Inferior parietal cortex (tissue), 1 donor: ENCODE data around the gene NAV1.
"Not testable (repeated sequence)": the region's sequence is repeated elsewhere in the genome, so short reads cannot be mapped to it uniquely, and the experiment has no call there.

Source experiments
- DNase-seq: peaks from one replicate; pipeline ENCODE4 v3.0.0-alpha.2; 2016; ENCODE audit errors: extremely low spot score

Gene NAV1, protein sequence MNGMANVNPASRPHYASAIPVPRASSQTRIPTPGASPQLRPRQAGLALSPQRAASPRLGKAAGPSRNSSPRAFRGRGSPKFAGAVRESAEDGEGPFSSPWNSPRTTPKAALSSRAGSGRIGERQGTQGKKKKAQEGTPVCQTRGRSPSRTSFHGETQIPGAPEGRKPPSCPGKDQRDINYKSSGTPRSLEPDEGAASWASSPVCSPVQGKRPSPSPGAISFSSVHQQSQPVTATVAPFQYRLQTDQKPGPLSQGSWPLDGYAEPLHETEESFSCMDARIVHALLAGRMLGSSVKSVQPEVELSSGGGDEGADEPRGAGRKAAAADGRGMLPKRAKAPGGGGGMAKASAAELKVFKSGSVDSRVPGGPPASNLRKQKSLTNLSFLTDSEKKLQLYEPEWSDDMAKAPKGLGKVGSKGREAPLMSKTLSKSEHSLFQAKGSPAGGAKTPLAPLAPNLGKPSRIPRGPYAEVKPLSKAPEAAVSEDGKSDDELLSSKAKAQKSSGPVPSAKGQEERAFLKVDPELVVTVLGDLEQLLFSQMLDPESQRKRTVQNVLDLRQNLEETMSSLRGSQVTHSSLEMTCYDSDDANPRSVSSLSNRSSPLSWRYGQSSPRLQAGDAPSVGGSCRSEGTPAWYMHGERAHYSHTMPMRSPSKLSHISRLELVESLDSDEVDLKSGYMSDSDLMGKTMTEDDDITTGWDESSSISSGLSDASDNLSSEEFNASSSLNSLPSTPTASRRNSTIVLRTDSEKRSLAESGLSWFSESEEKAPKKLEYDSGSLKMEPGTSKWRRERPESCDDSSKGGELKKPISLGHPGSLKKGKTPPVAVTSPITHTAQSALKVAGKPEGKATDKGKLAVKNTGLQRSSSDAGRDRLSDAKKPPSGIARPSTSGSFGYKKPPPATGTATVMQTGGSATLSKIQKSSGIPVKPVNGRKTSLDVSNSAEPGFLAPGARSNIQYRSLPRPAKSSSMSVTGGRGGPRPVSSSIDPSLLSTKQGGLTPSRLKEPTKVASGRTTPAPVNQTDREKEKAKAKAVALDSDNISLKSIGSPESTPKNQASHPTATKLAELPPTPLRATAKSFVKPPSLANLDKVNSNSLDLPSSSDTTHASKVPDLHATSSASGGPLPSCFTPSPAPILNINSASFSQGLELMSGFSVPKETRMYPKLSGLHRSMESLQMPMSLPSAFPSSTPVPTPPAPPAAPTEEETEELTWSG (N-terminal part only)

DNA sequence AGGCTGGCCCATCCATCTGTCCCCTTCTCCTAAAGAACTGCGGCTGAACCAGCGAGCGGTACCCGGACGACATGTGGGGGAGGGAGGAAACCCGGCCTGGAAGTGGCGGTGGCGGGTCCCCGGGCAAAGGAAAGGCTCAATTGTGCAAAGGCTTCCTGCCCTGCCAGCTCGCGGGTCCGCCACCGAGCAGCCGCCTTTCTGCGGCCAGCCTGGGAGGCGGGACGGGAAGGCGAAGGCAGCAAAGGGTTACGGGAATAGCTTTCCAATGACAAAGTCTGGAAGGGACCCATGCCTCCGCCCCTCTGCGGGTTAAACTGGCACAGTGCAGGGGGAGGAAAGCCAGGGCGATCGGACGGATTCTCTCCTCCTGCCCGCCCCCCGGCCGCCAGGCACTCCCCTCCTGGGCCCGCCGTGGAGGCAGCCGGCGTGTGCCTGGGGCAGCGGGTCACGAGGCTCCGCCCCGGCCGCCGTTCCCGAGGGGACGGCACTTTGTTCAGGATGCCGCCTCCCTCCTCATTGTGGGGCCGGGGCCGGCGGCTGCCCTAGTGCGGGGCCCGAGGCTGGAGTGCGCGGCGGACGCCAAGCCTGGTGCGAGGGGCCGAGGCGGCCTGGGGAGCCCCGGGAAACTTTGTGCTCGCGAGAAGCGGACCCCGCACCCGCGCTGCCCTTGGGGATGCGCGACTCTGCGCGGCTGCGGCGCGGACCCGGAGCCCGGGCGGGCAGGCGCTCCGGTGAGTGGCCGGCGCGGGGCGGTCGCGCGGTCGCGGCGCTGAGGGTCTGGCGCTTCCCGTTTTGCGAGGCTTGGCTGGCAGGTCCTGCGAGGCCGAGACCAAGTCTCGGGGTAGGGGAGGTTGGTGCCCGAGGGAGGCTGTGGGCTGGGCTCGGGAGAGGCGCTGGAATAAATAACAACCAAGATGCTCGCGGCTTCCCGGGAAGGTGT lies at the start of gene NAV1:
NAV1 (plus strand) TSS at position 516 of the 940 bp plus-strand sequence. CDS start 83,758 bp downstream, outside the sequence.
- DNase-seq = no peak

DNA sequence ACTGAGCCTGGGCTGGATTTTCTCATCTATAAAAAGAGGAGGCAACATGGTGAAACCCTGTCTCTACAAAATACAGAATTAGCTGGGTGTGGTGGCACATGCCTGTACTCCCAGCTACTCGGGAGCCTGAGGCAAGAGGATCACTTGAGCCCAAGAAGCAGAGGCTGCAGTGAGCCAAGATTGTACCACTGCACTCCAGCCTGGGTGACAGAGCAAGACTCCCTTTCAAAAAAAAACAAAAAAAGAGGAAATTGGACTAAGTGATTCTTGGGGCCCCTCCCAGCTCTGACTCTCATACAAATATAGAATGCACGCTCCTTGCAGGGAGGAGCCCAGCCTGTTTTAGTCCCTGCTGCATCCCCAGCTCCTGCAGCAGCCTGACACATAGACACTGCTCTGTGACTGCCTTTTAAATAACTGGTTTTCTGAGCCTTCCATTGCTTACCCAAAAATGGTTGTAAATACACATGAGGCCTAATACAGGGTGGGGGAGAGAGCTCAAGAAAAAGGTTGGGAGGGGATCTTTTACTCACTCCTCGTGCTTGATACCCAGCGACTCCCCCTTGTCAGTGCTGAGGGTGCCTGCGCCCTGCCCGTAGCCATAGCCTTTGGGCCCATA lies 49.2 kb upstream of the NAV1 start:
- DNase-seq = no peak

DNA sequence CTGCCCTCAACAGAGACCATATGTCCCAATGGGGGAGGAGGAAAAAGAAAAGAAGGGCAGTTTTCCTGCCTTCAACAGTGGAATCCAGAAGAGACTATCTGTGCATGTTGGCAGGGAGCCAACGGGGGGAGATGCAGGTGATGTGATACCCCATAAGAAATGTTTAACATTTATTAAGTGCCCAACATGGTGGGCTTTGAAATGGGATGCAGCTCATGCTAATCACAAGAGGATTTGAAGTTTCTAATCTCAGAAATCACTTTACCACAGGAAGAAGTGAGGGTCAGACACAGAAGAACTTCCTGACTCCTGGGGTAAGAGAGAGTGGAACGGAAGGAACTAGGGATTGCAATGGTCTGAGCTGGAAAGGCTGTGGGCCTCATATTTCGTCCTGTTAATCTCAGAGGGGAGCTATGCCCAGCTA lies 48.2 kb upstream of the NAV1 start:
- no peak for DNase-seq

DNA sequence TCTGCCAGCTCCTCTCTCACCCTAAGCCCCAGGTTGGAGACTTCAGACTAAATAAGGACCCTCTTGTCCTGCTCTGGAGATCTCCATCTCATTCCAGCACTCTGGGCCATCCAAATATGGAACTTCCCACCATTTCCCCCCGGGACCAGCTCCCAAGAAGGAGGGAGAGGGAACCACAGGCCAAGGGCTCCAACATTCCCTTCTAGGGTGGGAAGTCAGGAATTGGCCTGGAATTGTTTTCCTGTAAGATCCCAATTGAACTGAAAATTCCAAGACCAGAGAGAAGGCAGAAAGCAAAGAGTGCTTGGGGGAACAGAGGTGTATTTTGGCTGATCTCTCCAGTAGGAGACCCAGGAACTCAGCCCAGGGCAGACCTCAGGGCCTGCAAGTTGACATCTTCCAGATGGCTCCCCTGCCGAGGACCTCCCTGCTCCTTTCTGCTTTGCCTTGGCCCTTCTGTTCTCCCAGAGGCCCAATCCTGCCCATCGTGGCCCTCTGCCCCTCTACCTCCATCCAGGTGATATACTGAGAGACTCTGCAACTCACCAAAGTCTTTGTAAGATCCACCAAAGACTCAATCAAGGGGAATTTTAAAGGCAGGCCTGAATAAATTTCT lies 46.9 kb upstream of the NAV1 start:
- DNase-seq = no peak

DNA sequence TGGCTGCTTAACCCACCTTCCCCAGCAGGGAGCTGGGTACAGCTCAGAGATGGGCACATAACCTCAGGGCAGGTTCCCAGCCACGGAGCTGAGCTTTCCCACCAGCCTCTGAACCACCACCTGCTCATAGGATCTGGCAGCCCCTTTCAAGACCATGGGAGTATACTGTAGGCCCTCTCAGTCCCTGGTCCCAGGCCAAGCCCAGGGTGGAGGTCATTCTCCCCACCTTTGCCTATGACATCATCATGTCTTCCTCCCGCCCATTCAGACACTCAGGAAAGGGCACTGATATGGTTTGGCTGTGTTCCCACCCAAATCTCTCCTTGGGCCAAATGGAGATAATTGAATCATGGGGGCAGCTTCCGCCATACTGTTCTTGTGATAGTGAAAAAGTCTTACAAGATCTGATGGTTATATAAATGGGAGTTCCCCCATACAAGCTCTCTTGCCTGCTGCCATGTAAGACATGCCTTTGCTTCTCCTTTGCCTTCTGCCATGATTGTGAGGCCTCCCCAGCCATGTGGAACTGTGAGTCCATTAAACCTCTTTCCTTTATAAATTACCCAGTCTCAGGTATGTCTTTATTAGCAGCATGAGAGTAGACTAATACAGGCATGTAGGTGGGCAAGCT lies 45.8 kb upstream of the NAV1 start:
- not testable (repeated sequence) for DNase-seq

DNA sequence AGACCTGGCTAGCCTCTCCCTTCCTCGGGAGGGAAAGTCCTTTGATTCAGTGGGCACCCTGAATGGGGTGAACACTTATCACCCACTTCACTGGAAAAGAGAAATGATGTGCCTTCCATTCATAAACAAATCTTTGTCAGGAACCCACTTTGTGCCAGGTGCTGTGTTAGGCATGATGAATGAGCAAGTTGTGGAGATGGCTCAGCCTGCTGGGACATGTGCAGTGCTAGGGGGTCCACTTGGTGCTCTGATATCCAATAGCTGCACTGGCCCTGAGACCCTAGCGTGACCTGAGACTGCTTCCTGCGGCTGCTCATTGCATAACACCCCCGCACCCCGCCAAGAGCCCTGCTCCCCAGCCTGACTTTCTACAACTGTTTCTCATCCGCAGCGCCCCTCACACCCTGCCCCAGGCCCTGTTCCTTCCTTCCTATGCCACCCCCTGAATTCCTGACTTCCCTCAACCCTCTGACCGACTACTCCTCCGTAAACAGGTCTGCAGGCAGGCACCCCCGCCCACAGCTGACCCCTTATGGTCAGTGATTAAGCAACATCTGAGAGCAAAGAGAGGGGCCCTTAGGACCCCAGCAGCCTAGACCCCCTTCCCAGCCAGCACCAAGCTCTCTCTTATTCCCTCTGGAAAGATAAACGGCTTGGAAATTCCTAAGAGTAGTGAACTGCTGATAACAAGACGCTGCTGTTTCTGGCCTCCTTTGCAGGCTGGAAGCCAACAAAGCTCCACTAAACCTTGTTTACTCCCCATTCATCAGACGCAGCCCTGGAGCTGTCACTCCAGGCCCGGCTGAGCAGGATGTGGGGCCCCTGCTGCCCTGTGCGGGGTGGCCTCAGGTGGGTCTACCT lies 44.9 kb upstream of the NAV1 start:
- DNase-seq = no peak

DNA sequence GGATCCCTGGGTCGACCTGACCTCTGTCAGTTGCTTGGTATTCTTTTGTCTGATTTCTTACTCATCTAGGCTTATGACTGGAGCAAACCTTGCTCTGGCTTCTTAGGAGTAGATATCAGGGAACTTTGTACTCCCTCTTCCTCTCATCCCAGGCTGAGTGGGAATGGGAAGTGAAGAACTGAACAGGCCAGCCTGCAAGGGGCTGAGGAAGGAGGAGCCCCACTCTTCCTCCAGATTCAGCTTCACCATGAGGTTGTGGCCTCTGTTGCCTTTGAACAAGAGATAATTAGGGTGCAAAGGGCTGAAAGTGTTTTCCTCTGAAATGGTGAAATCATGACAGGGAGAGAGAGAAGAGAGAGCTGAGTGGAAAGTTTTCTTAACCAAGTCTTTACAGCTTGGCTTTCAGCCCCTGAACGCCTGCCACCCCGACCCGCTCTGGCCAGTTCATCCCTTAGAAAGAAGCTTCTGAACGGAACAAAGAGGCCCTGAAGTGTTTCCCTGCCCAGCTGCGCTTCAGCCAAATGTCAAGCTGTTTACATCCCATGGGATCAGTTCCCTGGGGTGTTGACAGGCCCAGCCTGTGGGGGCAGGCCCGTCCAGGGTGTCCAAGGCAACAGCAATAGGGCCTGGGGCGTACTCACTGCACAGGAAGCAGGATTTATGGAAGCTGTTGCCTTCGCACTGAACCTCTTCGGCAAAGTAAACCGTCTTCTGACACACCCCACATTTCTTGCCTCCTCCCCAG lies 43.2 kb upstream of the NAV1 start:
- peak; percentile 81 for DNase-seq

DNA sequence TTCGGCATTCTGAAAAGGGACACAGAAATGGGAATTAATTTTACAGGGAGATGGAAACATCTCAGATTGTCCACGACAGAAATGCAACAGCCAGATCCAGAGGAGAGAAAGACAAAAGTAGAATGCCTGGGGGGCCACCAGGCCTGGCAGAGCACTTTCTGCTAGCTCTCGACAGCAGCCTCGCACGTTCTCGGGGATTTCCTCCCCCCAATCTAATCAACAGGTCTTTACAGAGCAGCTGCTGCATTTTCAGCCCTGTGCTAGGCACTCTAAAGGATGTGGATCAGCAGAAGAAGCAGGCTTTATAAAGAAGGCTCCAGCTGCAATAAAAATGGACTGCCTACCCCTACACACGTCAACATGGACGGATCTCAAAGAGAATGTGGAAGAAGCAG lies 42.6 kb upstream of the NAV1 start:
- no peak for DNase-seq

DNA sequence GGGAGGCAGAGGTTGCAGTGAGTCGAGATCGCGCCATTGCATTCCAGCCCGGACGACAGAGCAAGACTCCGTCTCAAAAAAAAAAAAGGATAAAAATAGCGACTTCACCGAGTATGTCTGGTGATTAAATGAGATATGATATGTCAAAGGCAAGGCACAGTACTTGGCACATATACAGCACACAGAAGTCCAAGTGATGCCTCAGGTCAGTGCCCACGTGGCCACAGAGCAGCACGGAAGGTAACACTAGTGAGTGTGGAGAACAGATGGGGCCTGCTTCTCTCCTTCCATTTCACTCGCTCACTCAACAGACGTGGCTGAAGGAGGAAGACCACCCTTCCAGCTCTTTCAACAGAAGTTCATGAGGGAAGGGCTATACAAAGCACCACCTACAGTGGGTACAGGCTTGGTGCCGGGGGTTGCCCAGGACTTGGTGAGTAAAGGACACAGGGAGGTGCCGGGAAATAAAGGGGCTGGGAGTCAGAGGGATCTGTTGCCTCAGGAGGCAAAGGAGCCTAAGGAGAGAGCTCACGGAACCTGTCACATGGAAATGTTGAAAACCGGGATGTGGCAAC lies 40.9 kb upstream of the NAV1 start:
- DNase-seq = no peak

DNA sequence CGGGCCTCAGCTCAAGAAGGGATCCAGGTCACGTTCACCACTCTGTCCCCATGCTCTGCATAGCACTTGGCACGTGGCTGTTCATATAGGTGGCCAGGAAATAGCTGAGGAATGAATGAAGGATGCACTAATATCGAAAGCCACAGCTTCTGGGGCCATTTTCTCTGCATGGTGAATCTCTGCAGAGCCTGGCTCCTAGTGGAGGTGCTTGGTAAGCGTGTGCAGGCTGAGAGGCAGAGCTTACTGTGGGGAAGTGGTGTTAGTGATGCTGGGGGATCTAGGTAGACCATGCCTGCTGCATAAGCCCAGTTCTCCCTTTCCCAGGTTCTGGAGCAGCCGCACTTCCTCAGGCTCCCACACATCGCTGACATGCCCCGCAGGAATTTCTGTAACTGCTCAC lies 40.3 kb upstream of the NAV1 start:
- DNase-seq = no peak

DNA sequence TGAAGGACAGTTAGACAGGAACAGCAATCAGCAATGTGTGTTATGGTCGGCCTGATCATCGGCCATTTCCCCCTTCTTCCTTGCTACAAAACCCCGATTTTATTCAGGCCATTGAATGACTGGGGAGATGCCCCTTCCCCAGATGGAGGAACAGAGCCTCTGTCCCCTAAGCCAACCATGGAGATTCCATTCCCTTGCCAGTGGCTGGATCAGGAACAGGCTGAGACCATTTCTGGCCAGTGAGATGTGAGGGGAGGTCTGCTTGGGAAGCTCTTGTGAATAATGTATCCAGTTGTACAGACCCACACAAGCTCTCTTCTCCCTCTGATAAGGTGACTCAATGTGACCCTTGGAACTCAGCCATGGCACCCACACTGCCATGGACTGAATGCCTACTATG lies 39.7 kb upstream of the NAV1 start:
- no peak for DNase-seq

DNA sequence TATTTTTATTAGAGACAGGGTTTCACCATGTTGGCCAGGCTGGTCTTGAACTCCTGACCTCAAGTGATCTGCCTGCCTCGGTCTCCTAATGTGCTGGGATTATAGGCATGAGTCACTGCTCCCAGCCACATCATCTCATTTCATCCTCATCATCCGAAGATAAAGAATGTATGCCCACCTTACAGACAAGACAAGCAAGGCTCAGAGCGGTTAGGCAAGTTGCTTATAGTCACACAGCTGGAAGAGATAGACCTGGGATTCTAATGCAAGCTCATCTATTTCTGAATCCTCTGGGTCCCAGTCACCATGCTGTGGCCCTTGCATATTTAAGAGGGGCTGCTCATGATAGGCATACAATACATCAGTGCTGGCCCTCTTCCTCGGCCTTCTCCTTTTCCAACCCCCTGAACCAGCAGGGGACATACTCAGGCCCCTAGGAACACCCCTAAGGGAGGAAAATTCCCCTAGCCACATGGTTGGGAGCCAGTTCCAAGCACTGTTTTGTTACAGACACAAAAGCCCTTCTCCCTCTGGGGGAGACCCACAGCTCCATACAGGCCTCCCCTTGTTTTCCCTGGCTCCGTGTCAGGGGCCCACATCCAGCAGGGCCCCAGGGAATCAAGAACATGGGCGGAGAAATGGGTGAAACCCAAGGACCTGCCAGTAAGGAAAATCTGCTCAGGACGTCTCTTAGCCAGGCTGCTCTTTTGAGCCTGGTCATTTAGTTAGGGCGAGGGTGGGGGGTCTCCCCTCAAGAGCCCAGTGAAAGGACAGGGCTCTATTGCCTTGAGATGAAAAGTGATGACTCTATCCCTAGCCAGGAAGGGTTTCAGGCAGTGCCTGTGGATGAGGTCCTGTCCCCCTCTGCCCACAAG lies 38.9 kb upstream of the NAV1 start:
- peak; percentile 89 for DNase-seq

DNA sequence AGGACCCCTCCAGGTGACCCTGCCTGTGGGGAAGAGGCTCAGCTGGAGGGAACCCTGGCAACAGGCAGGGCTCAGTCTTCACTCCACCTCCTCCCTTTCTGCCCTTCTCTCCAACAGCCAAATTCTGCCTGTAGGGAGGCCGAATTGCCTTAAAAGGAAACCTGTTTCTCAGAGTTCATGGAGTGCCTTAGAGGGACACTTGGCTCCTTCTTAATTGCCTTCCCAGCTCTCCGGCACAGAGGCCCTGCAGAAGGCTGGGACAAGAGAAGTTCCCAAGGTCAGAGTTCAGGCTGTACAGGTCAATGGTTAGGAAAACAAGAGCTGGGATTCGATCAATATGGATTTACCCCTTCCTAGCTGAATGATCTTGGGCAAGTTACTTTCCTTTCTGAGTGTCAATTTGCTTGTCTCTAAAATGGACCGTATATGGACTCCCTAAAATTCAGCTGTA lies 38.2 kb upstream of the NAV1 start:
- DNase-seq = no peak

DNA sequence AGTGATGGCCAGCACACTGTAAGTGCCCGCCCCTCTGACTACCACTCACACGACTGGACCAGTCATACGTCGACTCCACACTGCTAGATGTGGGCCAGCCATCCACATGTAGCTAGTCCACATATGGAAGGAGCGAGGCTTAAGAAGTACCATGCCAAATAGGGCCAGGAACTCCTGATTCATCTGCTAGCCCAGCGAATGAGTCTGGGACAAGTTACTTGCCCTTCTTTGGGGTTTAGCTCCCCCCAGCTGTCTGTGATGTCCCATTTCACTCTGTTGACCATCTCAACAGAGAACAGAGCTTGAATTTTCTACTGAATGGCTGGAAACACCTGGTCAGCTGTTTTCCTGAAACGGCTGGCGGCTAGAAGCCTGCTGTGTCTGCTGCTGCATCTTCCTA lies 37.8 kb upstream of the NAV1 start:
- no peak for DNase-seq

DNA sequence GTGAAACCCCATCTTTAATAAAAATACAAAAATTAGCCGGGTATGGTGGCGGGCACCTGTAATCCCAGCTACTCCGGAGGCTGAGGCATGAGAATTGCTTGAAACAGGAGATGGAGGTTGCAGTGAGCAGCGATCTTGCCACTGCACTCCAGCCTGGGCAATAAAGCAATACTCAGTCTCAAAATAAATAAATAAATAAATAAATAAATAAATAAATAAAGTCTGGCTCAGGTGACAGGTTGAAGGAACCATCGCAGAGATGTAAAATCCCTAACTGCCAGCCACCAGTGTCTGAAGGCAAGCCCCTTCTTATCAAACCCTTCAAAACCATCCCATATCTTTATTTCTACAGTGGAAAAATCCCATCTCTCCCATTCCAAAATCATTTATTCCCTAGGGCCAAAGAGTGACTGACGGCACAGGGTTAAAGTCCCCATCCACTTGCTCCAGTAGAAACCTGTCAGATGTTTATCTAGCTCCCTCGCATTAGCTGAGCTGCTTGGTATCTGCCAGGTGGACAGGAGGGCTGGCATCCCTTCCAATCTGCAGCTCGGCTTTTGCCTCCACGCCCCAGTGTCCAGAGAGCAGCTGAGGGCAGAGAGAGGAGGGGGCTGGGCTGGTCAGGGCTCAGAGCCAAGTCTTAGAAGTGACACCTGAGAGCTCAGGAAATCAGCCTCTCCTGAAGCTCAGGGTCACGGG lies 37.0 kb upstream of the NAV1 start:
- DNase-seq = no peak

DNA sequence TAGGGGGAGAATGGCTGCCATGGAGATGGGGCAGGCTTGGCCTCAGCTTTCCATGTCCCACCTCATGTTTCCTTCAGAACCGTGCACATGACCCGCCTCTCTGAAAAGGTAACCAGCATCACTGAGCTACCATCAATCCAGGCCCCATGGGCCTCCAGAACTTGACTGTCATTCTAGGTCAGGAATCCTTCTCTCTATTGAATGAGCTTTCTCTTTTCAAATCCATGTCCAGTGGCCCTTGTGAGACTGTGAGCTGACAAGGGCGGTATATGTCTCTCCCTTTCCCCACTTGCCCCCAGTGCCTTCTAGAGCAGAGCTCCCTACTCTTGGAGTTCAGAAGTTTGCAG lies 36.4 kb upstream of the NAV1 start:
- no peak for DNase-seq
